GM21737 (cell line): ENCODE results near the gene CLIP2.
"Not testable (repeated sequence)": the region's sequence is repeated elsewhere in the genome, so short reads cannot be mapped to it uniquely, and the experiment has no call there.

Source experiments
- ATAC-seq: cut with Tn5 transposase; IDR thresholded peaks from one replicate; pipeline ENCODE4 v1.9.1; 2021; ENCODE audit warnings: mild to moderate bottlenecking, moderate library complexity; ENCODE audit not compliant: unreplicated experiment

CLIP2 gene

DNA sequence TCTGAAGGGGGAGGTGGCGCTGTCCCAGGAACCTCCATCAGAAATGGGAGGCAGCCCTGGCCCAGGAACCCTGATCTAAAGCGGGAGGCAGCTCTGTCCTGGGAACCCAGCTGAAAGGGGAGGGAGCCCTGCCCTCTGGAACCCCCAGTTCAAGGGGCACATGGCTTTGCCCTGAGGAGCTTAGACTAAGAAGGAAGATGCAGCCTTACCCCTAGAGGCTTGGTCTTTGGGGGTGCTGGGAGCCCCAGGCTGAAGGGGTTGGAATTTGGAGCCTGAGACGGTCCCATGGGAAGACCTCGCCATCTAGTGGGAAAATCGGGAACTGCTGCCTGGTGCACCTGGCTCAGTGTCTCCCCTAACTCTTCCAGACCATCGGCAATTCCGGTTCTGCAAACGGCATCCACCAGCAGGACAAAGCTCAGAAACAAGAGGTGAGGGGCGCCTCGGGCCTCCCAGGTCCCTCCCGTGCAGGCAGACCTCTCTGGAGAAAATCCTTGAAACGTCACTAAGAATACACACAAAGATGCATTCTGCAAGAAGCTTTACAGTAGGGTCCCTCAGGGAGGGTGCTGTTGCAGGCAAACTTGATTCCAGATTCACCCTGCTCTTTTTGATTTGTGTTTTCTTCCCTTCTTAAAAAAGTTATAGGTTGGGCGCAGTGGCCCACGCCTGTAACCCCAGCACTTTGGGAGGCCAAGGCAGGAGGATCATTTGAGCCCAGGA, 112.1 kb downstream of the CLIP2 start:
- ATAC-seq, result no peak

DNA sequence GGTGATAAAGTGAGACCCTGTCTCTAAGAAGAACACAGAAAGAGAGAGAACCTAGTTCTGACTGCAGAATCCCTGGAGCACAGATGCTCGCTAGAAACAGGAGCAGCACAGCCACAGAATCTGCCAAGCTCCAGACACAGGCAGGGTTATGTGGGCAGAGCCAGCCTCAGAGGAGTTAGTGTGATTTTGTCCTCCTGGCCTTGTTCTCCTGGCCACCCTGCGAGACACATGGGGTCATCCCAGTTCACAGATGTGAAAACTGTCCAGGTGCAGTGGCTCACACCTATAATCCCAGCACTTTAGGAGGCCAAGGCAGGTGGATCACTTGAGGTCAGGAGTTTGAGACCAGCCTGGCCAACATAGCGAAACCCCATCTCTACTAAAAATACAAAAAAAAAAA, 113.5 kb downstream of the CLIP2 start:
- not testable (repeated sequence) for ATAC-seq

DNA sequence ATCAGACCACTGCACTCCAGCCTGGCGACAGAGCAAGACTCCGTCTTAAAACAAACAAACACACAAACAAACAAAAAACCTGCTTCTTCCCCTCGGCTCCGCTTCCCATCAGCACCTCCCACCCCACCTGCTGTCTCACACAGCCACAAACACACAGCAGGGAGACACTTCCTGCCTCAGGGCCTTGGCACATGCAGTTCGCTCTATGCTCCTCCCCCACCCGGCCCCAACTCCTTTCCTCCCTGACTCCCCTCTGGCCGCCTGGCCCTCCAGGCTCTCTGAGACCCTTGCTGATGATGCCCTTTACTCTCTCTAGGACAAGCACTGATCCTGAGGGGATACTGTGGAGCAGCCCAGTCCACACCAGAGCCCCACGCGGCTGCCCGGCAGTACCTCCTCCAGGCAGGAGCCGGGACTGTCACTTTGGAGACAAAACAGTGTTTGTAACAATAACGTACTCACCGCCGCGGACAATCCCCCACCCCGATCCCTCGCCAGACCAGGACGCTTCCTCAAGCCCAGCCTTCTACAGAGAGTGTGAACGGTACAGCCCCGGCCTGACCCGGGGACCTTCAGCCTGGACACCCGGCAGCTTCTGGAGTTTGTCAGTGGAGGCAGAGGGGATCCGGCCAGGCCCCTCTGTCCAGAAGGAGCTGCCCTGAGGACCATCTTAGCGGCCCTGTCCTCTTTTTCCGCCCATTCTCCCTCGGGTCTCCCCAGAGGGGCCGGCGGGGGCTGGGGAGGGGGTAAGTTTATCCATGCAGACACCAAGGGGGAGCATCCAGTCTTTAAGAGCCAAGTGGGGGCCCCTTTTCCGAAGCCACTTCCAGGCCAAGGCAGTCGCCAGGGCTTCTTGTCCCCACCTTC, 114.5 kb downstream of the CLIP2 start:
- no peak for ATAC-seq

DNA sequence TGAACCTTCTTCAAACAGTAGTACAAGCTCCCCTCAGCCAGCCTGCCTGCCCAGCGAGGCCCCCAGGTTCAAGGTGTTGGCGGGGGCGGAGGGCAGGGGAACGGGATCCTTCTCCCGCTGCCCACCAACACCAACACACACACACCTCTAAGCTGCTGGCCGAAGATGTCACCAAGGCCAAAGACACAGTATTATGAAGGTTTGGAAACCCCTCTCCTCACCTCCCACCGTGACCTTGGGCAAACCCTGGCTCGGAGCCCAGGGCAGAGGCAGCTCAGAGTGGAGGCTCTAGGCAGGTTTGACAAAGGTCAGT, 115.1 kb downstream of the CLIP2 start:
- no peak for ATAC-seq

DNA sequence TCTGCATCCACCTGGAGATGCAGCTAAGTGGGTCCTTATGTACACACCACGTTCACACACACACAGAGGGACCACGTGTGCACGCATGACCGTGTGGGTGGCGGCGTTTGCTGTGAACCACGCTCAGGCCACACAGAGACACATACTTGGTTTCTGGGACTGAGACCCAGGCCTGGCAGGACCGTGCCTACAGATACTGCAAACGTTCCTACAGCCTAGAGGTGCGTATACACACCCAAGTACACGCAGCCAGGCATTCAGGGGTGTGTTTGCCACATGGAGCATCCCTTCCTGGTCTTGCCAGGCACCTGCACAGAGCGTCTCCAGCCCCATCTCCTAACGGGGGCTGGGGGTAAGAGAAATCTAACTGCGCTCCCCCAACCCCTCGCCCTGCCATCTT, 115.5 kb downstream of the CLIP2 start:
- ATAC-seq, result no peak

DNA sequence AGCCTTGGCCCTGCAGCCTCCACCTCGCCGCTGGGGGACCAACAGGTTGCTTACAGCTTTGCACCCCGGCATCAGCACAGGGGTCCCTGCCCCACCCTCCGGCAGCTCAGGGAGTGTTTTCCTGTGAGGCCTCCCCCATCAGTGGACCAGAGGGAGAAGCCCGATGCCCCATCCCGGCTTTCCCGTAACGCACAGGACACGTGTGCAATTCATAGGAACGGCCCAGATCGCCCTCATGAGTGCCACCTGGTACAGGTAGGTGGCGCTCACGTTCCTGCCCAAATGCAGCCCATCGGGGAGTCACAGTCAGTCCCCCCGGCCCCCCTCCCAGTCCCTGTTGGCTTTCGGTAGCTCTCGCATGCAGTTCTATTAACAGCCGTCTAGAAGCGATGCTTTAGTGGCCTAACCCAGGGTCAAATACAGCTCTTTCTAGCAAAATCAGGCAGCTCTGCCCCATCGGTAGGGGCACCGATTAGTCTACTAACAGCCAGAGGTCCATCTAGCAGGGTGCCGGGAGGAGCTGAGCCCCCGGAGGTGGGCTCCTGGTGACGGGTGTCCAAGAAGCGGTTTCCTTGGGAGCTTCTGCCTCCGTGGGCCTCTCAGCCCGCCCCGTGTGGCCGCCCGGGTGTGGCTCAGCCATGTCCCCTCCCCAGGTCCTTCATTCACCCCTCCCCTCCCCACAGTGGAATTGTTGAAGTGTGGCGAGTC, 116.1 kb downstream of the CLIP2 start:
- ATAC-seq, result no peak

DNA sequence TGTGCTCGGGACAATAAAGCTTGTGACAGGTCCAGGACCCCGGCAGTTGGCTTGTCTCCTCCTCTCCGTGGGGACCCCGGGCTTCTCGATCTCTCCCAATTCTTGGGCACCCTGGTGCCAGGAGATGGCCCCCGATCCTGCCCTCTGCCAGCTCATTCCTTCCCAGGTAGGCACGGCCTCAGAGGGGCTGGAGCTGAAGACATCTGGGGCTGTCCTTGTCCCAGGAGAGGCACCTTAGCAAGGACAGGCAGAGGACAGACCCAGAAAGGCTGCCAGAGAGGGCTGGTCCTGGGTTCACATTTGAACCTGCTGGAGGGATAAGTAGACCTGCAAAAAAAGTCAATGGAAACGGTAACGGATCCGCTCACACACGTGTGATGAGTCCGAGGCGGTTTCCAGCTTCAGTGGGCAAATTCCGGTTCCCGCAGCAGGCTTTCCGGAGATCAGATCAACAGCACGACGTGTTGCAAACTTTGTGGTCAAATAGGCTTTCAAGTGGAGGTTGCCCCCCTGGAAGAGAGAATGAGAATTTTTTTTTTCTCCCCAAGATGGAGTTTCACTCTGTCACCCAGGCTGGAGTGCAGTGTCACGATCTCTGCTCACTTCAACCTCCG, 116.8 kb downstream of the CLIP2 start:
- no peak for ATAC-seq

DNA sequence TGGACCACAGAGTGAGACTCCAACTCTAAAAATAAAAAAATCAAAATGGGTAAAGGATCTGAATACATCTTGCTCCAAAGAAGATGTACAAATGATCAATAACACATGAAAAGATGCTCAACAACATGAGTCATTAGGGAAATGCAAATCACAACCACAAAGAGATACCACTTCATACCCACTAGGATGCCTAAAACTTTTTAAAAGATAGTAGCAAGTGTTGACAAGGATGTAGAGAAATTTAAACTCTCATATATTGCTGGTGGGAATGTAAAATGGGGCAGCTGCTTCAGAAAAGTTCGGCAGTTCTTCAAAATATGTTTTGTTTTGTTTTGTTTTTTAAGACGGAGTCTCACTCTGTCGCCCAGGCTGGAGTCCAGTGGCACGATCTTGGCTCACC, 118.8 kb downstream of the CLIP2 start:
- no peak for ATAC-seq

DNA sequence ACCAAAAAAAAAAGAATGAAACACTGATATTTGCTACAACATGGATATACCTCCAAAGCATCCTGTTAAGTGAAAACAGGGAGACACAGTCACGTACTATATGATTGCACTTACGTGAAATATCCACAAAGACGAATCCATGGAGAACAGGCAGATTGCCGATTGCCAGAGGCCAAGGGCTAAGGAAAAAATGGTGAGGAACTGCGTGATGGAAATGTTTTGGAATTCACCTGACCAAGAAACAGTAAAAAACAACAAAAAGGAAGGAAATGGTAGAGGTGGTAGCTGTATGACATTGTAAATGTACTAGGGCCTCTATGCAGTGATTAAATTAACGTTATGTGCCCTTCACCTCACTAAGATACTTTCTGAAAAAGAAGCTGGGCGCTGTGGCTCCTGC, 120.4 kb downstream of the CLIP2 start:
- no peak for ATAC-seq

DNA sequence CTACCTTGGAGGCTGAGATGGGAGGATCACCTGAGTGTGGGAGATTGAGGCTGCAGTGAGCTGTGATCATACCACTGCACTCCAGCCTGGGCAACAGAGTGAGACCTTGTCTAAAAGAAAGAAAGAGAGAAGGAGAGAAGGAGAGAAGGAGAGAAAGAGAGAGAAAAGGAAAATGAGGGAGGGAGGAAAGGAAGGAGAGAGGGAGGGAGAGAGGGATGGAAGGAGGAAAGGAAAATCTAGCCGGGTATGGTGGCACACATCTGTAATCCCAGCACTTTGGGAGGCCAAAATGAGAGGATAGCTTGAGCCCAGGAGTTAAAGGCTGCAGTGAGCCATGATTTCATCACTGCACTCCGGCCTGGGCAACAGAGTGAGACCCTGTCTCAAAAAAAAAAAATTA, 121.6 kb downstream of the CLIP2 start:
- ATAC-seq, result no peak

DNA sequence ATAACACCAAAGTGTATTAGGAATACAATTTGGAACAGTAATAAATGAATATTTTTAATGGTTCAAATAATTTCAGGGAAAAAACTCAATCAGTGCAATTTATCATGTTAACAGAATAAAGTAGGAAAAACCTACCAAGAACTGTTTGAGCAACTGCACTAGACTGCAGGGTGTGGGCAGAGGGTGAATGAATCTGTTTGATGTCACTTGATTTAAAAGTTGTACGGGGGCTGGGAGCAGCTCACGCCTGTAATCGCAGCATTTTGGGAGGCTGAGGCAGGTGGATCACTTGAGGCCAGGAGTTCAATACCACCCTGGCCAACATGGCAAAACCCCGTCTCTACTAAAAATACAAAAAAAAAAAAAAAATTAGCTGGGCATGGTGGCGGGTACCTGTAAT, 122.4 kb downstream of the CLIP2 start:
- ATAC-seq, result not testable (repeated sequence)

DNA sequence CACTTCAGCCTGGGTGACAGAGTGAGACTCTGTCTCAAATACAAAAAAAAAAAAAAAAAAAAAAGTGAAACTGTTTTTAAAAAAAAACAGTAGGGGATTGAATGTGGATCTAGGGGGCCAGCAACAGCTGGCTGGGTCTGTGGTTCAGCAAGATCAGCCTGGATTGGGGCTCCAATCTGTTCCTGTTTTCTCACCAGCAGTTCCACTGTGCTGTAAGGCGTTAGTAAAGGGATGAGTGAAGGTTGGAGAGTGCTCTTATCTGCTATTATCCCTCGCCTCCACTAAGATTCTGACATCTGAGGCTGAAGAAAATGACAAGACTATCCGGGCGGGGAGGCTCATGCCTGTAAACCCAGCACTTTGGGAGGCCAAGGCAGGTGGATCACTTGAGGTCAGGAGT, 122.8 kb downstream of the CLIP2 start:
- ATAC-seq, result no peak

DNA sequence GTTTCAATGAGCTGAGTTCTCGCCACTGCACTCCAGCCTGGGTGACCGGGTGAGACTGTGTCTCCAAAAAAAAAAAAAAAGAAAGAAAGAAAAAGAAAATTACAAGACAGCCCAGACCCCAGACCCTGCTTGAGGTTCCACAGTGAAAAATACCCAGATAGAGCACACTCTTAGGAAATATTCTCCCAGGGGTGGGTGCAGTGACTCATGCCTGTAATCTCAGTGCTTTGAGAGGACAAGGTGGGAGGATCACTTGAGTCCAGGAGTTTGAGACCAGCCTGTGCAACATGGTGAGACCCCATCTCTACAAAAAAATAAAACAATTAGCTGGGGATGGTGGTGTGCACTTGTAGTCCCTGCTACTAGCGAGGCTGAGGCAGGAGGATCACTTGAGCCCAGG, 123.4 kb downstream of the CLIP2 start:
- no peak for ATAC-seq

DNA sequence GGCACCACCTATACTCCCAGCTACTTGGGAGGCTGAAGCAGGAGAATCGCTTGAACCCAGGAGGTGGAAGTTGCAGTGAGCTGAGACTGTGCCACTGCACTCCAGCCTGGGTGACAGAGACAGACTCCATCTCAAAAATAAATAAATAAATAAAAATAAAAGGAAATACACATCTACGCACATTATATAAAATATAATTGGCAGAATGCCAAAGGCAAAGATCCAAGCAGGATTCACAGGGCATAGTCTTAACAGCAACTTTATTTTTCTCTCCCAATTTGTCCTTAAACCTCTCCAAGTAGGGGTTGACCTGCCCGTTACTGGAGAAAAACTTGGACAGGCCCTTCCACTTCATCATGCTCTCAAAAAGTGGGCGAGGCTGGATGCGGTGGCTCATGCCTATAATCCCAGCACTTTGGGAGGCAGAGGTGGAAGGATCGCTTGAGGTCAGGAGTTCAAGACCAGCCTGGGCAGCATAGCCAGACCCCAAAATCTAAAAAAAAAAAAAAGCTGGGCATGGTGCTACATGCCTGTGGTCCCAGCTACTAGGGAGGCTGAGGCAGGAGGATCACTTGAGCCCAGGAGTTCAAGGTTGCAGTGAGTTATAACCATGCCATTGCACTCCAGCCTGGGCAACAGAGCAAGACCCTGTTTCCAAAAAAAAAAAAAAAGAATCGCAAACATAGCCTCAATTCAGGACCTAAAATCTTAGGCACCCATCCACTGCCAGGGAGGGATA, 125.6 kb downstream of the CLIP2 start:
- not testable (repeated sequence) for ATAC-seq

DNA sequence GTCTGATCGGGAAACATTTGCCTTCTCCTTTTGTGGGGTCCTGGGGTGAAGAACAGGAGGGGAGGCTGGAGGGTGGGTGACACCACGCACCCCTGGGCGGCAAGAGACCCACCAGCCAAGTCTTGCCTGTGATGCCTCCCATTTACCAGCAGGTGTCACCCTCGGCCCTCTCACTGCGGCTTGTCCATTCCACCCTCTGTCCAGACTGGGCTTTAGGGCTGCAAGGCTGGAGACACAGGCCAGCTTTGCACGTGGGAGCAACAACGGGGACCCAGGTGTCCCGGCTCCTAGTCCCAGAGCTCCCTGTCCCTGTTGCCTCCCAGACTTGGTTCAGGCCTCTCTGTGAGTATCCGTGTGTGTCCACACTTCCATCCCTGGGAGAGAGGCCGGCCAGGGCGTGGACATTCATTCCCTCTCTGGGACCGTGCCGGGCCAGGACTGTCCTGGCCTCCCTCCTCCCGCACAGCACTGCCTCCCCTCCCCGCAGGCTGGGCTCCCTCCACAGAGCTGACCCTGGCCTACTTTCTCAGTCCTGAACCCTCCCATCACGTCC, 128.3 kb downstream of the CLIP2 start:
- ATAC-seq, result no peak

DNA sequence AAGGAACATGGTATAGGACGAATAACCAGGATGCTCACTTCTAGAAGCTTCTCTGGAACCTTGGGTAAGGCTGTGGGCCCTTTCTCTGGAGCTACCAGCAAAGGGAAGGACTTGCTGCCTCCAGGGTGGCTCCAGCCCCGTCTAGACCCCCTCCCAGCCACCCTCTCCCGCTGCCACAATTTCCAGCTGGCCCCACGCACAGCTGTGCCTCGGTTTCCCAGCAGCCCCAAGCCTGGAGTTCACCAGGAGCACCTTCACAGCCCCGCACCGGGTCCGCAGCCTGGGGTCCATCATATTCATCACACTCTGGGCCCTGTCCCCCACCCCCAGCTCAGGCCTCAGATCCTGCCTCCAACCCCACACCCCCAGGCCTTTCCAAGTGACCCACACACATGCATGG, 128.9 kb downstream of the CLIP2 start:
- no peak for ATAC-seq

DNA sequence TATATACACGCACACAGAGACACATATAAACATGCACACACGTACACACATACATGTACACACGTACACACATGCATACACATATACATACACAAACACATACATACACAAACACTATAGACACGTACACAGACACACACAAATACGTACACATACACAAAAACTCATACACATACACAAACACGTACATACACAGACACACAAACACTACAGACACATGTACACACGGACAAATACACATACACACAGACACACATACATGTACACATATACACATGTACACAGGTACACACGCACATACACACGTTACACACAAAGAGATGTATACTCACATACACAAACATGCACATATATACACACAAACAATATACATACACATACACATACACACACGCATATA, 129.3 kb downstream of the CLIP2 start:
- ATAC-seq, result no peak

DNA sequence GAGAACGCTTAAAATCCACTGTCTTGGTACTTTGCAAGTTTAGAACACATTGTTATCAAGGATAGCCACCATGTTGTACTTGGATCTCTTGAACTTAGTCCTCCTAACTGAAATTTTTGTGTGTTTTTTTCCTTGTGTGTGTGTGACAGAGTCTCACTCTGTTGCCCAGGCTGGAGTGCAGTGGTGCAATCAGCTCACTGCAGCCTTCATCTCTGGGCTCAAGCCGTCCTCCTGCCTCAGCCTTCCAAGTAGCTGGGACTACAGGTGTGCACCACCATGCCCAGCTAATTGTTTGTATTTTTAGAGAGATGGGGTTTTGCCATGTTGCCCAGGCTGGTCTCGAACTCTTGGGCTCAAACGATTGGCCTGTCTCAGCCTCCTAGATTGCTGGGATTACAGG, 130.0 kb downstream of the CLIP2 start:
- ATAC-seq, result not testable (repeated sequence)

DNA sequence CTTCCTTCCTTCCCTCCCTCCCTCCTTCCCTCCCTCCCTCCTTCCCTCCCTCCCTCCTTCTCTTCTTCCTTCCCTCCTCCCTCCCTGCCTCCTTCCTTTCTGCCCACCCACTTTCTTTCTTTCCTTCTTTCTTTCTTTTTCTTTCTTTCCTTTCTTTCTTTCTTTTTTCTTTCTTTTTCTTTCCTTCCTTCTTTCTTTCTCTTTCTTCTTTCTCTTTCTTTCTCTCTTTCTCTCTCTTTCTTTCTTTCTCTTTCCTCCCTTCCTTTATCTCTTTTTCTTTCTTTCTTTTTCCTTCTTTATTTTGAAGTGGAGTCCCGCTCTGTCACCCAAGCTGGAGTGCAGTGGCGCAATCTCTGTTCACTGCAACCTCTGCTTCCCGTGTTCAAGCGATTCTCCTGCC, 130.8 kb downstream of the CLIP2 start:
- no peak for ATAC-seq

DNA sequence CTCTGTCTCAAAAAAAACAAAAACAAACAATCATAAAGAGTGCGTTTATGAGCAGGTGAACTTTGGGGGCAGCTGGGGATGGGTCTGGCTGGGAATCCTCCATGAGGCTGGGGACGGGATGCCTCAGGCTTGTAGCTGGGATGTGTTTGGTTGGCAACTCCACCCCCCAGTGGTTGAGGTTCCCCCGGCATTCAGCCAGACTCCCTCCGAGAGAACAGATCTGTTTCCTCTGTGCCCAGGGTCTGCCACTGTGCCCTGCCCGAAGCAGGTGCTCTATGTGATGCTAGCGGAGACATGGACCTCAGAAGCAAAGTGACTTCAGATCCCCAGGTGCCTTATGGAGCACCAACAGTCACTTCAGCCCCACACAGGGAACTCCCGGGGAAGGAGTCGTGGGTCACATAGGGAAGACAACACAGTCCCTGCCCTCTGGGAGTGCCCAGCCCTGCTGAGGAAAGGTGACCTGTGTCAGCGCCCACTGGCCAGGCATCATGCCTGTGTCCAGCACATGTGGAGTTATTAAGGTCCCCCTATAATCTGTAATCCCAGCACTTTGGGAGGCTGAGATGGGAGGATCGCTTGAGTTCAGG, 135.2 kb downstream of the CLIP2 start:
- ATAC-seq, result no peak
